RWPE2 (cell line): ENCODE measurements around the gene COLEC11.

ENCODE experiments used
- ATAC-seq: fragments of 200-7000 bp; cut with Tn5 transposase; 3 replicates; pipeline ENCODE4 v1.9.1; 2021; ENCODE audit warnings: low read depth
- DNase-seq: peaks from one replicate; pipeline ENCODE4 v3.0.0-alpha.2; 2020; ENCODE audit warnings: low spot score
- H3K27ac ChIP-seq: fragments of 450-650 bp; 2 replicates; pipeline ENCODE4 v1.5.1; 2017; ENCODE audit warnings: mild to moderate bottlenecking; ENCODE audit not compliant: poor library complexity, severe bottlenecking
- H3K27me3 ChIP-seq: fragments of 250-450 bp; sonication (Bioruptor Pico); 2 replicates; pipeline ENCODE4 v1.5.1; 2021; ENCODE audit warnings: mild to moderate bottlenecking, moderate library complexity; ENCODE audit not compliant: insufficient read depth, poor library complexity, severe bottlenecking
- H3K36me3 ChIP-seq: fragments of 250-450 bp; sonication (Bioruptor Pico); 2 replicates; pipeline ENCODE4 v1.5.1; 2020; ENCODE audit warnings: low read depth, mild to moderate bottlenecking, moderate library complexity
- H3K4me1 ChIP-seq: fragments of 250-450 bp; sonication (Bioruptor Pico); 2 replicates; pipeline ENCODE4 v1.5.1; 2021; ENCODE audit warnings: mild to moderate bottlenecking, moderate library complexity; ENCODE audit not compliant: insufficient read depth, poor library complexity, severe bottlenecking
- H3K4me3 ChIP-seq: fragments of 250-450 bp; sonication (Bioruptor Pico); 2 replicates; pipeline ENCODE4 v1.5.1; 2021; ENCODE audit warnings: mild to moderate bottlenecking, moderate library complexity; ENCODE audit not compliant: severe bottlenecking
- H3K9me3 ChIP-seq: fragments of 250-450 bp; sonication (Bioruptor Pico); 2 replicates; pipeline ENCODE4 v1.5.1; 2021; ENCODE audit warnings: mild to moderate bottlenecking, moderate library complexity; ENCODE audit not compliant: severe bottlenecking
- CTCF ChIP-seq: fragments of 450-650 bp; IDR thresholded peaks from one replicate; pipeline ENCODE4 v1.5.1; 2017; ENCODE audit warnings: mild to moderate bottlenecking, moderate library complexity; ENCODE audit not compliant: poor library complexity, severe bottlenecking

The COLEC11 gene

GRCh38 chr2:3651691-3652648 is 57.1 kb downstream of the COLEC11 start:
- Histone ChIP-seq H3K27ac (no peak overlapping the region), H3K36me3 (no peaks in the 10 kb centered on the region), H3K4me3 (no peak overlapping the region), H3K27me3 (peaks cover 6% of the 10 kb centered on the region), H3K4me1 (no peaks in the 10 kb centered on the region), H3K9me3 (no peaks in the 10 kb centered on the region)
- no peak for DNase-seq
- TF ChIP-seq CTCF: no peak
- ATAC-seq: peak; percentile 13; the same call in 1 of the 3 replicates

- Histone ChIP-seq H3K36me3 (no peaks in the 10 kb centered on the region), H3K4me1 (no peaks in the 10 kb centered on the region), H3K27me3 (peaks cover 6% of the 10 kb centered on the region), H3K4me3 (no peak overlapping the region), H3K27ac (no peak overlapping the region), H3K9me3 (no peaks in the 10 kb centered on the region)
- DNase-seq (no peak), ATAC-seq (no peak)
- no peak for TF ChIP-seq CTCF
These were observed 58.1 kb downstream of the COLEC11 start for GRCh38 chr2:3652896-3653625.

GRCh38 chr2:3654011-3654410 is 59.1 kb downstream of the COLEC11 start:
- Histone ChIP-seq H3K9me3 (no peaks in the 10 kb centered on the region), H3K4me1 (no peaks in the 10 kb centered on the region), H3K27me3 (peaks cover 6% of the 10 kb centered on the region), H3K27ac (no peak overlapping the region), H3K36me3 (no peaks in the 10 kb centered on the region), H3K4me3 (no peak overlapping the region)
- DNase-seq: no peak
- TF ChIP-seq CTCF: no peak
- no peak for ATAC-seq

GRCh38 chr2:3654531-3655225 is 59.8 kb downstream of the COLEC11 start:
- no peak for DNase-seq
- H3K36me3 ChIP-seq: no peaks in the 10 kb centered on the region
- H3K9me3 ChIP-seq: no peaks in the 10 kb centered on the region
- ATAC-seq: no peak
- H3K27me3 ChIP-seq: peaks cover 6% of the 10 kb centered on the region
- H3K4me1 ChIP-seq: no peaks in the 10 kb centered on the region
- no peak for TF ChIP-seq CTCF
- no peak overlapping the region for H3K27ac ChIP-seq
- no peak overlapping the region for H3K4me3 ChIP-seq
